Naive thymus-derived CD4-positive, alpha-beta T cell (primary cell): ENCODE data around the gene SIAH1. TPM values are rescaled to one million over a fixed set of nuclear protein-coding genes. Genes with fewer than 3 reads are reported as not detected.

ENCODE experiments used
- ATAC-seq: fragments of 150-1000 bp; cut with Tn5 transposase; 2 replicates; pipeline ENCODE4 v1.10.0; 2021; ENCODE audit warnings: mild to moderate bottlenecking, moderate library complexity
- CTCF ChIA-PET: fragments of 350-600 bp; sonication (Branson Sonifier 250); formaldehyde crosslinking; loops from one replicate; lab custom pipeline; 2021; ENCODE audit warnings: antibody characterized with exemption; lab: Charles Lee
- POLR2A ChIA-PET: fragments of 350-600 bp; sonication (Branson Sonifier 250); formaldehyde crosslinking; loops from one replicate; lab custom pipeline; 2021; ENCODE audit warnings: antibody characterized with exemption, inconsistent platforms; lab: Charles Lee
- DNase-seq, 9 donors: peaks; one replicate each; pipeline versions ENCODE4 v3.0.0 to v3.0.0-alpha.2; 2020 to 2022; ENCODE audit warnings: mixed read lengths in 1 of 9
- H3K27ac ChIP-seq: one replicate; pipeline ENCODE4 v1.7.0; 2013; ENCODE audit warnings: mild to moderate bottlenecking, low read depth, low read length, moderate library complexity
- H3K27me3 ChIP-seq, 2 donors: one replicate each; pipeline ENCODE4 v1.7.0; 2013; ENCODE audit warnings: low read length in 2 of 2, mild to moderate bottlenecking in 2 of 2, moderate library complexity in 2 of 2; ENCODE audit not compliant: control insufficient read depth in 2 of 2, insufficient read depth in 2 of 2
- H3K36me3 ChIP-seq, 3 experiments: 1 replicate in 2 of 3; 2 replicates in 1 of 3; pipeline ENCODE4 v1.7.0; 2013; ENCODE audit warnings: low read length in 3 of 3, mild to moderate bottlenecking in 3 of 3, moderate library complexity in 1 of 3; ENCODE audit not compliant: insufficient read depth in 3 of 3, control insufficient read depth in 2 of 3
- H3K4me1 ChIP-seq, 2 donors: one replicate each; pipeline ENCODE4 v1.7.0; 2013; ENCODE audit warnings: low read length in 2 of 2, mild to moderate bottlenecking in 2 of 2, moderate library complexity in 1 of 2; ENCODE audit not compliant: control insufficient read depth in 2 of 2, insufficient read depth in 2 of 2
- H3K4me3 ChIP-seq: 2 replicates; pipeline ENCODE4 v1.7.0; 2013; ENCODE audit warnings: mild to moderate bottlenecking, low read length
- H3K9me3 ChIP-seq, 3 experiments: 1 replicate in 2 of 3; 2 replicates in 1 of 3; pipeline ENCODE4 v1.7.0; 2013; ENCODE audit warnings: low read length in 3 of 3; ENCODE audit not compliant: control insufficient read depth in 2 of 3
- H3K27ac Mint-ChIP-seq, 9 donors: one replicate each; pipeline ENCODE4 v1.8.0; 2020 to 2022; ENCODE audit warnings: mixed read lengths in 9 of 9, mild to moderate bottlenecking in 8 of 9, moderate library complexity in 5 of 9, inconsistent platforms in 2 of 9
- H3K27me3 Mint-ChIP-seq, 5 donors: one replicate each; pipeline ENCODE4 v1.8.0; 2021 to 2022; ENCODE audit warnings: mixed read lengths in 5 of 5, mild to moderate bottlenecking in 1 of 5
- H3K36me3 Mint-ChIP-seq, 5 donors: one replicate each; pipeline ENCODE4 v1.8.0; 2020 to 2022; ENCODE audit warnings: mixed read lengths in 5 of 5, mild to moderate bottlenecking in 3 of 5, inconsistent platforms in 1 of 5
- H3K4me1 Mint-ChIP-seq, 7 donors: one replicate each; pipeline ENCODE4 v1.8.0; 2020 to 2022; ENCODE audit warnings: mixed read lengths in 7 of 7, mild to moderate bottlenecking in 3 of 7, inconsistent platforms in 1 of 7
- H3K4me3 Mint-ChIP-seq, 10 donors: one replicate each; pipeline ENCODE4 v1.8.0; 2020 to 2022; ENCODE audit warnings: mild to moderate bottlenecking in 10 of 10, mixed read lengths in 10 of 10, moderate library complexity in 6 of 10, inconsistent platforms in 2 of 10
- H3K9me3 Mint-ChIP-seq, 11 donors: one replicate each; pipeline ENCODE4 v1.8.0; 2020 to 2022; ENCODE audit warnings: mixed read lengths in 11 of 11, mild to moderate bottlenecking in 4 of 11, inconsistent platforms in 1 of 11, moderate library complexity in 1 of 11
- intact Hi-C, 2 donors: fragments of 100-400 bp; cut with micrococcal nuclease; formaldehyde crosslinking; loops; one replicate each; pipeline ENCODE4 v1.15.1; 2023
- polyA plus RNA-seq, 2 donors: library from polyadenylated mRNA; unstranded; fragments of 300-500 nt; fragmentation: Illumina TruSeq; gene quantifications; one replicate each; pipeline ENCODE4 v1.2.3, GENCODE V29; 2021
- total RNA-seq, 6 experiments: library from RNA in 5 of 6; stranded (reverse) in 5 of 6; gene quantifications; 1 replicate in 5 of 6; 2 replicates in 1 of 6; pipeline ENCODE4 v1.2.3 and lab custom pipeline; 2021 to 2026

SIAH1 gene, protein sequence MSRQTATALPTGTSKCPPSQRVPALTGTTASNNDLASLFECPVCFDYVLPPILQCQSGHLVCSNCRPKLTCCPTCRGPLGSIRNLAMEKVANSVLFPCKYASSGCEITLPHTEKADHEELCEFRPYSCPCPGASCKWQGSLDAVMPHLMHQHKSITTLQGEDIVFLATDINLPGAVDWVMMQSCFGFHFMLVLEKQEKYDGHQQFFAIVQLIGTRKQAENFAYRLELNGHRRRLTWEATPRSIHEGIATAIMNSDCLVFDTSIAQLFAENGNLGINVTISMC
- total RNA-seq (10 to 100 TPM; 14.5 to 51.1 (median 19.8) TPM), polyA plus RNA-seq (10 to 100 TPM; 16.4 to 21.2 TPM), total RNA-seq (lab: John Stamatoyannopoulos, UW) (36.3 reads per million, percentile 64 among the genes with 10 or more reads in this experiment)

DNA sequence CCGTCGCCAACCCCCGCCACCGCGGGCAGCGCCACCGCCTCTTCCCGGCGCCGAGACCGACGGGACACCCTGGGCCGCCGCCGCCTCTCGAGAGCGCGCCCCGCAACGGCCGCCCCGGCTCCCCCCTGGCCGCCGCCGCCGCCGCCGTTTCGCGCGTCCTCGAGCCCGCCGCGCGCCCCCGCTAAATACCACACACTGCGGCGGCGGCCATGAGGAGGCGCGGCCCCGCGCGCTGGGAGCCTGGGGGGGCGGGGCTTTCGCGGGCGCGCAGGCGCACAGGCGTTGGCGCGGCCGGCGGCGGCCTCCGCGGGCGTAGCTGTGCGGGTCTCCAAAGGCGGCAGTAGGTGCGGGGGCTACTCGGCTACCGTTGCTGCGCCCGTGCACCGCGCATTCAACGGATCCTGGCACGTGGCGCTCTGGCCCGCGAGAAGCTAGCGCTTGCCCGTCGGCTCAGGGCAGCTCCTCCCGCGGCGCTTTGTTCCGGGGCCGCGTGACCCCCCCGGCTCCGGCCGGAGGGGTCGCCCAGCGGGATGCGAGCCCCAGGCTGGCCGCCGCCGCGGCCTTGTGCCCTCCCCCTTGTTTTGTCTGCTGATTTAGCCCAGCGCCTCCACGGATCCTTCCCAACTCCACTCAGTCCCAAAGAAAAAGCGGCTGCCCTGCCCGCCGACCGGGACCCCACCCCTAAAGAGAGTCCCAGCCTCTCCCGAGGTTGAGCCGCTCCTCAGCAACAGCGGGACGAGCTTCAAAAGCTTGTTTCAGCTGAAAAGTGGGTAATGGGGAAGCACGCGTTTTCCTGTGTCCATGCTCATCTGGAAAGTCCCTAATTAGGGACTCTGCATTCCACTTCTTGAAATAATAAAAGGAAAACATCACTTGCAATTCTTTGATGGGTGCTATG lies at the start of gene SIAH1:
Gene SIAH1 (minus strand): TSS at position 161 of the 898 bp plus-strand sequence. CDS start 22,985 bp downstream, outside the sequence.
- DNase-seq: peak; percentile 79 to 95 (median 89)
- Histone ChIP-seq H3K27ac (peak within 1 kb of the TSS; percentile 94), H3K4me3 (peak within 1 kb of the TSS; percentile 88), H3K9me3 (no peaks in the 10 kb centered on the region), H3K27me3 (no peaks in the 10 kb centered on the region), H3K4me1 (peaks cover 12 to 16% of the 10 kb centered on the region in 2 donors), H3K36me3 (no peaks in the 10 kb centered on the region)
- H3K27me3 Mint-ChIP-seq: peaks cover 0 to 5% (median 0%) of the 10 kb centered on the region in 5 donors
- peak within 1 kb of the TSS; percentile 80 to 97 (median 94) for H3K27ac Mint-ChIP-seq
- H3K9me3 Mint-ChIP-seq: peaks cover 0 to 2% (median 0%) of the 10 kb centered on the region in 11 donors
- ChIA-PET CTCF (interaction anchor here (0.7 to 1.1 kb wide), 2 partner anchors 238 to 245 kb away, joined by 3 to 5 read pairs; no protein-coding TSS in a partner anchor), POLR2A (interaction anchor here (0.6 to 3.4 kb wide), 15 partner anchors 9 to 1411 kb away, joined by 3 to 50 read pairs (median 4); partner anchors contain the start of genes DNAJA2 and N4BP1)
- intact Hi-C loops: loop anchor here (1.0 to 10.0 kb wide), 15 partner anchors 19 to 1701 kb away; partner anchors contain the start of genes C16orf87 (in 2 of the 2), LONP2 (in 2 of the 2), ORC6 (in 2 of the 2) and VPS35 (in 2 of the 2)
- peaks cover 0 to 5% (median 0%) of the 10 kb centered on the region in 5 donors for H3K36me3 Mint-ChIP-seq
- peaks cover 18 to 39% (median 31%) of the 10 kb centered on the region in 7 donors for H3K4me1 Mint-ChIP-seq
- H3K4me3 Mint-ChIP-seq: peak within 1 kb of the TSS; percentile 90 to 98 (median 94)
- peak; percentile 95 for ATAC-seq

DNA sequence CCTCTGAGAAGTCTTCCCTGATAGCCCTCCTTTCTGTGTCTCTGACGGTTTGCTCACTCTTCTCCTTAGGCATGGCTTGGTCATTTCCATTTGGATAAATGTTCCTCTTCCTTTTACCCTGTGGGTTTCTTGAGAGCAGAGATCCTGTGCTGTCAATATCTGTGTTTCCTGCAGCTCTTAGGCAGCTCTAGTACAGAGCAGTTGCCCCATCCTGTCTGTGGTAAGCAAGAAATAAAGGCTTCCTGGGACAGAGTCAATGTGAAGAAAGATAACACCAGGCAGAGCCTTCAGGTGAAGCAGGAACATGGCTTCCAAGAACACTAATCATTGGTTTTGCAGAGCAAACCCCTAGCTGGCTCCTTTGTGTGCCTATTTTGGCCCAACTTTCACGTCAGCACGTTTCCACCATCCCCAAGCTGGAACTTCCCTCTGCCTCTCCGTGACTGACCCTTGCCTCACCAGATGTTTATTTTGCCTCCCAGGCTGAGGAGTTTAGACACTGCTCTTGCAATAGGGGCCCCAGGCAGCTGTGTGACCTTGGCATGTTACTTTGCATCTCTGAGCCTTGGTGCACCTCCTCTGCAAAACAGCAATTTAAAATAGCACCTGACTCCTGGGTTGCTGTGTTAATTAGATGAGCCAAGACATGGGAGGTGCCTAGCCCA lies 49.6 kb upstream of the SIAH1 start:
- DNase-seq: peak in 1 of 9 donors; percentile 9
- Mint-ChIP-seq H3K4me1 (peaks cover 5 to 23% (median 16%) of the 10 kb centered on the region in 7 donors), H3K9me3 (no peaks in the 10 kb centered on the region), H3K4me3 (no peak overlapping the region), H3K27me3 (peaks cover 0 to 4% (median 0%) of the 10 kb centered on the region in 5 donors), H3K36me3 (no peaks in the 10 kb centered on the region), H3K27ac (peak overlapping the region in 1 of 9 donors; percentile 38)
- POLR2A ChIA-PET: interaction anchor here (0.7 kb wide), 1 partner anchor 12 kb away, joined by 4 read pairs; no protein-coding TSS in a partner anchor
- no peaks in the 10 kb centered on the region for H3K27me3 ChIP-seq
- no peaks in the 10 kb centered on the region for H3K4me1 ChIP-seq
- no peaks in the 10 kb centered on the region for H3K9me3 ChIP-seq
- H3K36me3 ChIP-seq: no peaks in the 10 kb centered on the region
- no peak for ATAC-seq
- no peak overlapping the region for H3K4me3 ChIP-seq
- no peak overlapping the region for H3K27ac ChIP-seq
- intact Hi-C loops: no loop called here
- CTCF ChIA-PET: no interaction called here

GRCh38 chr16:48433850-48434530 lies 48.8 kb upstream of the SIAH1 start:
- peak overlapping the region in 1 of 9 donors; percentile 42 for H3K27ac Mint-ChIP-seq
- peaks cover 0 to 4% (median 0%) of the 10 kb centered on the region in 5 donors for H3K27me3 Mint-ChIP-seq
- H3K4me1 Mint-ChIP-seq: peaks cover 5 to 23% (median 16%) of the 10 kb centered on the region in 7 donors
- Histone ChIP-seq H3K27me3 (no peaks in the 10 kb centered on the region), H3K36me3 (no peaks in the 10 kb centered on the region), H3K9me3 (no peaks in the 10 kb centered on the region), H3K4me1 (no peaks in the 10 kb centered on the region), H3K4me3 (no peak overlapping the region), H3K27ac (no peak overlapping the region)
- ChIA-PET POLR2A (no interaction called here), CTCF (no interaction called here)
- H3K36me3 Mint-ChIP-seq: no peaks in the 10 kb centered on the region
- no peak overlapping the region for H3K4me3 Mint-ChIP-seq
- intact Hi-C loops: no loop called here
- no peak for ATAC-seq
- H3K9me3 Mint-ChIP-seq: peaks cover 0 to 2% (median 0%) of the 10 kb centered on the region in 11 donors
- DNase-seq: no peak

DNA sequence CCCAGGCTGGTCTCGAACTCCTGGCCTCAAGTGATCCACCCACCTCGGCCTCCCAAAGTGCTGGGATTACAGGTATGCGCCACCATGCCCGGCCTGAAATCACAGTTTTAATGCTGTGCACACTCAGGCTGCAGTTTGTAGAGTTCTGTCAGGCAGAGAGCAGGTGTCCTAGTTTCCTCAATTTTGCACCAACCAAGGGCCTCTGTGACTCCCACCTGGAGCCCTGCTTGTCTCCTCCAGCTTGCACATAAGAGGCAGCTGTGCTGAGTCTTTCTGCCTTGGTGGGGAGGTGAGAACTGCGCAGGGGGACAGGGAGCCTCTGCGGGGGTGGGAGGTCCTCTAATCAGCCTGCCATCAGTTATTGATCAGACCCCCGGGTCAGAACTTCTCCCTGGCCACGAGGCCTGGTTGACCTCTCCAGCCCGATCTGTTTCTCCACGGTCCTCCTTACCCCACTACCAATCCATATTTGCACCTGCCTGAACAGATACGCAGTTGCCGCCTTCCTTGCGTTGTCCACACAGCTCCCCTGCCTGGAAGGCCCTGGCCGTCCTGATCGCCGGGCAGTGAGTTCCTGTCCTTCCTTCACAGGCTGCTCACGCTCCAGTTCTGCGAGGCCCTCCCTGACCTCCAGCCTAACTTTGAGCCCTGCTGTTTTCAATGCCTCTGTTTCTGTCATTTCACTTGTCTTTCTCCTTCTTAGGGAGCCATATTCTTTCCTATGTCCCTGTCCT lies 48.1 kb upstream of the SIAH1 start:
- no peak for DNase-seq
- no peaks in the 10 kb centered on the region for H3K36me3 ChIP-seq
- H3K27ac ChIP-seq: no peak overlapping the region
- H3K4me3 Mint-ChIP-seq: no peak overlapping the region
- H3K36me3 Mint-ChIP-seq: peaks cover 0 to 3% (median 0%) of the 10 kb centered on the region in 5 donors
- H3K9me3 ChIP-seq: no peaks in the 10 kb centered on the region
- H3K9me3 Mint-ChIP-seq: peaks cover 0 to 5% (median 0%) of the 10 kb centered on the region in 11 donors
- peaks cover 0 to 4% (median 0%) of the 10 kb centered on the region in 5 donors for H3K27me3 Mint-ChIP-seq
- no peak overlapping the region for H3K4me3 ChIP-seq
- H3K27me3 ChIP-seq: no peaks in the 10 kb centered on the region
- H3K4me1 Mint-ChIP-seq: peaks cover 5 to 23% (median 16%) of the 10 kb centered on the region in 7 donors
- POLR2A ChIA-PET: no interaction called here
- no peak for ATAC-seq
- no peaks in the 10 kb centered on the region for H3K4me1 ChIP-seq
- CTCF ChIA-PET: no interaction called here
- peak overlapping the region in 2 of 9 donors; percentile 28 to 42 for H3K27ac Mint-ChIP-seq
- intact Hi-C loops: no loop called here

- Histone ChIP-seq H3K4me3 (no peak overlapping the region), H3K27ac (no peak overlapping the region), H3K27me3 (no peaks in the 10 kb centered on the region), H3K9me3 (no peaks in the 10 kb centered on the region), H3K36me3 (no peaks in the 10 kb centered on the region), H3K4me1 (no peaks in the 10 kb centered on the region)
- intact Hi-C loops: no loop called here
- ChIA-PET POLR2A (no interaction called here), CTCF (no interaction called here)
- peak overlapping the region in 4 of 9 donors; percentile 29 to 85 (median 56) for H3K27ac Mint-ChIP-seq
- DNase-seq: no peak
- peak; percentile 71 for ATAC-seq
- H3K4me3 Mint-ChIP-seq: no peak overlapping the region
- peaks cover 0 to 5% (median 0%) of the 10 kb centered on the region in 11 donors for H3K9me3 Mint-ChIP-seq
- peaks cover 0 to 1% (median 0%) of the 10 kb centered on the region in 5 donors for H3K27me3 Mint-ChIP-seq
- peaks cover 0 to 3% (median 0%) of the 10 kb centered on the region in 5 donors for H3K36me3 Mint-ChIP-seq
- H3K4me1 Mint-ChIP-seq: peaks cover 5 to 23% (median 16%) of the 10 kb centered on the region in 7 donors
Measured at GRCh38 chr16:48432136-48432535, 46.9 kb upstream of the SIAH1 start.
